ENCODE measurements around the gene BMAL2.

DNA sequence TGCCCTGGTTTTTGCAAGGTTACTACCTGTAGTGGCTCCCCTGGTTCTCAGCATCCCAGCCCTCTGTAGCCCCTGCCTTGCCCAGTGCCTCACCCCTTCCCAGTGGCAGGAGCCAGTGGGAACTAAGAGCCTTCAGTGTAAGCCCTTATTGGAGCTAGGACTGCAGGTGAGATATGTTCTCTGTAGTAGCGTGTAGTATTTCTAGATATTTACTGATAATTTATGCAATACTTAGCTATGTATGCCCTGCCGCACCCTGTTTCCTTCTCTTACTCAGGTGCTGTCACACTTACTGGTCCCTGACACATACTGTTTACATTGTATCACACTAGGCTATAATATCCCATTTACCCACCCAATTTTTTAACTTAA lies 3.6 kb downstream of the BMAL2 start:
- TF ChIP-seq, protein P1, sequence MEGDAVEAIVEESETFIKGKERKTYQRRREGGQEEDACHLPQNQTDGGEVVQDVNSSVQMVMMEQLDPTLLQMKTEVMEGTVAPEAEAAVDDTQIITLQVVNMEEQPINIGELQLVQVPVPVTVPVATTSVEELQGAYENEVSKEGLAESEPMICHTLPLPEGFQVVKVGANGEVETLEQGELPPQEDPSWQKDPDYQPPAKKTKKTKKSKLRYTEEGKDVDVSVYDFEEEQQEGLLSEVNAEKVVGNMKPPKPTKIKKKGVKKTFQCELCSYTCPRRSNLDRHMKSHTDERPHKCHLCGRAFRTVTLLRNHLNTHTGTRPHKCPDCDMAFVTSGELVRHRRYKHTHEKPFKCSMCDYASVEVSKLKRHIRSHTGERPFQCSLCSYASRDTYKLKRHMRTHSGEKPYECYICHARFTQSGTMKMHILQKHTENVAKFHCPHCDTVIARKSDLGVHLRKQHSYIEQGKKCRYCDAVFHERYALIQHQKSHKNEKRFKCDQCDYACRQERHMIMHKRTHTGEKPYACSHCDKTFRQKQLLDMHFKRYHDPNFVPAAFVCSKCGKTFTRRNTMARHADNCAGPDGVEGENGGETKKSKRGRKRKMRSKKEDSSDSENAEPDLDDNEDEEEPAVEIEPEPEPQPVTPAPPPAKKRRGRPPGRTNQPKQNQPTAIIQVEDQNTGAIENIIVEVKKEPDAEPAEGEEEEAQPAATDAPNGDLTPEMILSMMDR (IDR thresholded peaks at IDR 0.05 in 4 of 5, conservative IDR thresholded peaks at IDR 0.05 in 1 of 5): no peak
- no peak for TF ChIP-seq POLR2A (IDR thresholded peaks at IDR 0.05)

Data from gastrocnemius medialis (tissue), 4 donors.